ENCODE data around the gene TAF5L. TPM values are rescaled to one million over a fixed set of nuclear protein-coding genes. Genes with fewer than 3 reads are reported as not detected.
A peak's percentile ranks its signal among the peaks of the same experiment; 100 is the strongest.

The TAF5L gene
- total and polyA plus RNA-seq, 2 of the 13 experiments (the other 11 are each of a cell fraction or from before 2014, with no cell fraction given), result 10.8 to 18.2 TPM

DNA sequence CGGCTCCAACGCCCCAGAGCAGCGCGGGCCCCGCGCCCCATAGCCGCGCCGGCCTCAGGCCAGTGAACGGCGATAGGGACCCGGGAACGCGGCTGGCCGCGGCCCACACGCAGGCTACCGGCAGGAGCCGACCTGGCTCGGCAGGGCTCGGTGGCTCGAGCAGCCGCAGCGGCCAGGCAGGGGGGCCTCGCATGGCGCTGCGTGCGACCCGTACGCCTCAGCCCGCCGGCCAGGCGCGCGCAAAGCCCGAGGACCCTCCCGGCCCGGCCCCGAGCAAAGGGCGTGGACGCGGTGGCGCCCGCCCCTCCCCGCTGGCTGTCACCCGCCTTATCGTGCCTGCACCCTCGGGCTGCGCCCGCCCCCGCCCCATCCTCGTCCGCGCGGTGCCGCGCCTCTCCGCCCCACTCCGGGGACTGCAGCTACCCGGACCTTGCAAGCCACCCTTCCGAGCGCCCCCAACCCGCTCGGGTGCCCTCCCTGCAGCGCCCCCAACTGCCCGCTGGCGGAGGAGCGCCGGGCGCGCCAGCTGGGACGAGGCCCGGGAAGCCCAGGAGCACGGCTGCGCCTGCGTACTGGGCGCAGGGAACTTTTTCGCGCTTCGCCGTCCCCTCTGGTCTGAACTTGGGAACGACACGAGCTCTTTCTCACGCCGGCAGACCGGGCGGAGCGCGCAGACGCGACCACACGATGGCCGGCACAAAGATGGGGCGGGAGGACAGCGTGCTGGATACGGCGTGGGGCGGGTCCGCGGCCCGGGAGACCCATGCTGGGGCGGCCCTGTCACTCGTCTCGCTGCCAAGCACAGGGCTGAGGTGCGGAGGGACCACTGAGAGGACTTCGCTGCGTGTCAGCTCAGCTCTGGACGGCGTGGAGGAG is 67.2 kb downstream of the TAF5L start, which contains the start of gene ABCB10 (continued):
- no peak for TF ChIP-seq SOX6 (IDR thresholded peaks at IDR 0.05)
- TF ChIP-seq SOX6 (CRISPR knock-in tag; IDR thresholded peaks at IDR 0.05), result peak; percentile 82
- TF ChIP-seq, protein P1, sequence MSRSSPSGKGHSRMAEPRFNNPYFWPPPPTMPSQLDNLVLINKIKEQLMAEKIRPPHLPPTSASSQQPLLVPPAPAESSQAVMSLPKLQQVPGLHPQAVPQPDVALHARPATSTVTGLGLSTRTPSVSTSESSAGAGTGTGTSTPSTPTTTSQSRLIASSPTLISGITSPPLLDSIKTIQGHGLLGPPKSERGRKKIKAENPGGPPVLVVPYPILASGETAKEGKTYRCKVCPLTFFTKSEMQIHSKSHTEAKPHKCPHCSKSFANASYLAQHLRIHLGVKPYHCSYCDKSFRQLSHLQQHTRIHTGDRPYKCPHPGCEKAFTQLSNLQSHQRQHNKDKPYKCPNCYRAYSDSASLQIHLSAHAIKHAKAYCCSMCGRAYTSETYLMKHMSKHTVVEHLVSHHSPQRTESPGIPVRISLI (CRISPR knock-in tag; IDR thresholded peaks at IDR 0.05; ENCODE audit: borderline replicate concordance), result peak; percentile 78; the same call in 1 of the 2 replicates
- TF ChIP-seq, protein P2, sequence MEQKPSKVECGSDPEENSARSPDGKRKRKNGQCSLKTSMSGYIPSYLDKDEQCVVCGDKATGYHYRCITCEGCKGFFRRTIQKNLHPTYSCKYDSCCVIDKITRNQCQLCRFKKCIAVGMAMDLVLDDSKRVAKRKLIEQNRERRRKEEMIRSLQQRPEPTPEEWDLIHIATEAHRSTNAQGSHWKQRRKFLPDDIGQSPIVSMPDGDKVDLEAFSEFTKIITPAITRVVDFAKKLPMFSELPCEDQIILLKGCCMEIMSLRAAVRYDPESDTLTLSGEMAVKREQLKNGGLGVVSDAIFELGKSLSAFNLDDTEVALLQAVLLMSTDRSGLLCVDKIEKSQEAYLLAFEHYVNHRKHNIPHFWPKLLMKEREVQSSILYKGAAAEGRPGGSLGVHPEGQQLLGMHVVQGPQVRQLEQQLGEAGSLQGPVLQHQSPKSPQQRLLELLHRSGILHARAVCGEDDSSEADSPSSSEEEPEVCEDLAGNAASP (CRISPR knock-in tag; IDR thresholded peaks at IDR 0.05; ENCODE audit: borderline replicate concordance), result peak; percentile 39; the same call in 1 of the 2 replicates
- TF ChIP-seq HOXA7 (CRISPR knock-in tag; IDR thresholded peaks at IDR 0.05), result no peak
- TF ChIP-seq, protein P3, sequence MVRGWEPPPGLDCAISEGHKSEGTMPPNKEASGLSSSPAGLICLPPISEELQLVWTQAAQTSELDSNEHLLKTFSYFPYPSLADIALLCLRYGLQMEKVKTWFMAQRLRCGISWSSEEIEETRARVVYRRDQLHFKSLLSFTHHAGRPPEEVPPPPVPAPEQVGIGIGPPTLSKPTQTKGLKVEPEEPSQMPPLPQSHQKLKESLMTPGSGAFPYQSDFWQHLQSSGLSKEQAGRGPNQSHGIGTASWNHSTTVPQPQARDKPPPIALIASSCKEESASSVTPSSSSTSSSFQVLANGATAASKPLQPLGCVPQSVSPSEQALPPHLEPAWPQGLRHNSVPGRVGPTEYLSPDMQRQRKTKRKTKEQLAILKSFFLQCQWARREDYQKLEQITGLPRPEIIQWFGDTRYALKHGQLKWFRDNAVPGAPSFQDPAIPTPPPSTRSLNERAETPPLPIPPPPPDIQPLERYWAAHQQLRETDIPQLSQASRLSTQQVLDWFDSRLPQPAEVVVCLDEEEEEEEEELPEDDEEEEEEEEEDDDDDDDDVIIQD (CRISPR knock-in tag; IDR thresholded peaks at IDR 0.05; ENCODE audit: low read depth), result peak; percentile 74; the same call in 1 of the 2 replicates
- TF ChIP-seq, protein P4, sequence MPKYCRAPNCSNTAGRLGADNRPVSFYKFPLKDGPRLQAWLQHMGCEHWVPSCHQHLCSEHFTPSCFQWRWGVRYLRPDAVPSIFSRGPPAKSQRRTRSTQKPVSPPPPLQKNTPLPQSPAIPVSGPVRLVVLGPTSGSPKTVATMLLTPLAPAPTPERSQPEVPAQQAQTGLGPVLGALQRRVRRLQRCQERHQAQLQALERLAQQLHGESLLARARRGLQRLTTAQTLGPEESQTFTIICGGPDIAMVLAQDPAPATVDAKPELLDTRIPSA (CRISPR knock-in tag; IDR thresholded peaks at IDR 0.05; ENCODE audit: borderline replicate concordance), result 0 out of 2 replicates have a peak, but pooled peaks have one; percentile 43
- TF ChIP-seq ZNF788 (CRISPR knock-in tag; IDR thresholded peaks at IDR 0.05; ENCODE audit: borderline replicate concordance), result peak; percentile 92; the same call in 1 of the 2 replicates
- peak; percentile 67; the same call in 1 of the 2 replicates for TF ChIP-seq ZNF563 (CRISPR knock-in tag; IDR thresholded peaks at IDR 0.05)
- TF ChIP-seq MEIS1 (CRISPR knock-in tag; IDR thresholded peaks at IDR 0.05; ENCODE audit: borderline replicate concordance), result peak; percentile 74; the same call in 1 of the 2 replicates
- TF ChIP-seq ZNF790 (CRISPR knock-in tag; IDR thresholded peaks at IDR 0.05; ENCODE audit: borderline replicate concordance), result 0 out of 2 replicates have a peak, but pooled peaks have one; percentile 31
- peak; percentile 80 for TF ChIP-seq CBX1 (IDR thresholded peaks at IDR 0.05; ENCODE audit: low read depth)
- TF ChIP-seq, protein P5, sequence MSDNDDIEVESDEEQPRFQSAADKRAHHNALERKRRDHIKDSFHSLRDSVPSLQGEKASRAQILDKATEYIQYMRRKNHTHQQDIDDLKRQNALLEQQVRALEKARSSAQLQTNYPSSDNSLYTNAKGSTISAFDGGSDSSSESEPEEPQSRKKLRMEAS (IDR thresholded peaks at IDR 0.05), result peak; percentile 92
- TF ChIP-seq STAT5B (CRISPR knock-in tag; IDR thresholded peaks at IDR 0.05), result peak; percentile 67; the same call in 1 of the 2 replicates
- TF ChIP-seq TCF7L2 (IDR thresholded peaks at IDR 0.05; ENCODE audit: low read depth, low read length), result no peak
- TF ChIP-seq TARDBP (CRISPR knock-in tag; IDR thresholded peaks at IDR 0.05), result no peak; the same call in 1 of the 2 replicates
- TF ChIP-seq FOXO1 (CRISPR knock-in tag; IDR thresholded peaks at IDR 0.05), result peak; percentile 31; the same call in 1 of the 2 replicates
- TF ChIP-seq PRPF4 (IDR thresholded peaks at IDR 0.05; ENCODE audit: low read depth, low read length, poor library complexity, severe bottlenecking), result no peak
- peak; percentile 77; the same call in 1 of the 2 replicates for TF ChIP-seq MED13 (CRISPR knock-in tag; IDR thresholded peaks at IDR 0.05)
- peak; percentile 75; the same call in 1 of the 2 replicates for TF ChIP-seq ZNF792 (CRISPR knock-in tag; IDR thresholded peaks at IDR 0.05)
- peak; percentile 93 for TF ChIP-seq ZNF224 (CRISPR knock-in tag; IDR thresholded peaks at IDR 0.05)
- TF ChIP-seq ZNF17 (CRISPR knock-in tag; IDR thresholded peaks at IDR 0.05), result no peak
- 0 out of 2 replicates have a peak, but pooled peaks have one; percentile 50 for TF ChIP-seq ETV6 (CRISPR knock-in tag; conservative IDR thresholded peaks at IDR 0.05)
